Right atrium auricular region (tissue), 2 donors: ENCODE results near the gene LRRC7. TPM values are rescaled to one million over a fixed set of nuclear protein-coding genes. Genes with fewer than 3 reads are reported as not detected.
"Not testable (repeated sequence)": the region's sequence is repeated elsewhere in the genome, so short reads cannot be mapped to it uniquely, and the experiment has no call there.

ENCODE experiments used
- DNase-seq: peaks from one replicate; pipeline ENCODE4 v3.0.0-alpha.2; 2019; ENCODE audit warnings: low spot score
- H3K27ac ChIP-seq, 2 donors: fragments of 200-600 bp; sonication (generic); 1 replicate in 1 of 2; 2 replicates in 1 of 2; pipeline ENCODE4 v1.5.1; 2016 to 2019
- H3K27me3 ChIP-seq, 2 donors: fragments of 200-600 bp; sonication (generic); one replicate each; pipeline versions ENCODE4 v1.5.1 to v1.6.0; 2017 to 2019
- H3K36me3 ChIP-seq: fragments of 200-600 bp; sonication (generic); one replicate; pipeline ENCODE4 v1.5.1; 2016
- H3K4me1 ChIP-seq, 2 donors: fragments of 200-600 bp; sonication (generic); one replicate each; pipeline versions ENCODE4 v1.5.1 to v1.6.0; 2017 to 2019
- H3K4me3 ChIP-seq, 2 donors: fragments of 200-600 bp; sonication (generic); 1 replicate in 1 of 2; 2 replicates in 1 of 2; pipeline ENCODE4 v1.5.1; 2017 to 2019; ENCODE audit warnings: mild to moderate bottlenecking in 1 of 2, moderate library complexity in 1 of 2
- H3K9me3 ChIP-seq, 2 donors: fragments of 200-600 bp; sonication (generic); one replicate each; pipeline ENCODE4 v1.5.1; 2019
- total RNA-seq, 2 donors: library from RNA; depleted of rRNA; stranded (reverse); fragments of >200 nt; gene quantifications; one replicate each; pipeline ENCODE4 v1.1.0, GENCODE V29; 2016
- TF ChIP-seq, protein P1 (sequence below), 2 donors: fragments of 200-600 bp; sonication (generic); IDR thresholded peaks; one replicate each; pipeline ENCODE4 v1.5.1; 2019; ENCODE audit warnings: antibody characterized with exemption in 2 of 2

LRRC7 gene
- total RNA-seq, 2 donors from 2014 or later = 0.75 to 14.3 TPM

DNA sequence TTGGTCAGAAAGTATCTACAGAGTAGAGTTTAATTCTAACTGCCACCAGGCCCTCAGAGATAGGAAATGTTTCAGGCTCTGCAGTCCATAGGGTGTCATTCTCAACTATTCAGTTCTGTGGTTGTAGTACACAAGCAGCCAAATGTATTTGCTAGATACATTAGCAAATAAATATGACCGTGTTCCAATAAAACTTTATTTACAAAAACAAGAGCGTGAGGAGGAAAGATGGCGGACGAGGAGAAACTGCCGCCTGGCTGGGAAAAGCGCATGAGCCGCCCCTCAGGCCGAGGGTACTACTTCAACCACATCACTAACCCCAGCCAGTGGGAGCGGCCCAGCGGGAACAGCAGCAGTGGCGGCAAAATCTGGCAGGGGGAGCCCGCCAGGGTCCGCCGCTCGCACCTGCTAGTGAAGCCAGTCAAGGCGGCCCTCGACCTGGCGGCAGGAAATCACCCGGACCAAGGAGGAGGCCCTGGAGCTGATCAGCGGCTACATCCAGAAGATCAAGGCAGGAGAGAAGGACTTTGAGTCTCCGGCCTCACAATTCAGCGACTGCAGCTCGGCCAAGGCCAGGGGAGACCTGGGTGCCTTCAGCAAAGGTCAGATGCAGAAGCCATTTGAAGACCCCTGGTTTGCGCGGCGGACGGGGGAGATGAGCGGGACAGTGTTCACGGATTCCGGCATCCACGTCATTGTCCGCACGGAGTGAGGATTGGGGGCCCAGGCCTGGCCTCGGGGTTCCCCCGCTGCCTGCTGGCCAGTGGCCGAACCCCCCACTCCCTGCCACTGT, 351.6 kb downstream of the LRRC7 start:
- no peaks in the 10 kb centered on the region for H3K36me3 ChIP-seq
- H3K4me1 ChIP-seq = peaks cover 0 to 6% of the 10 kb centered on the region in 2 donors
- no peak overlapping the region for H3K27ac ChIP-seq
- H3K9me3 ChIP-seq = no peaks in the 10 kb centered on the region
- H3K4me3 ChIP-seq = no peak overlapping the region
- no peak for DNase-seq
- TF ChIP-seq, protein P1, sequence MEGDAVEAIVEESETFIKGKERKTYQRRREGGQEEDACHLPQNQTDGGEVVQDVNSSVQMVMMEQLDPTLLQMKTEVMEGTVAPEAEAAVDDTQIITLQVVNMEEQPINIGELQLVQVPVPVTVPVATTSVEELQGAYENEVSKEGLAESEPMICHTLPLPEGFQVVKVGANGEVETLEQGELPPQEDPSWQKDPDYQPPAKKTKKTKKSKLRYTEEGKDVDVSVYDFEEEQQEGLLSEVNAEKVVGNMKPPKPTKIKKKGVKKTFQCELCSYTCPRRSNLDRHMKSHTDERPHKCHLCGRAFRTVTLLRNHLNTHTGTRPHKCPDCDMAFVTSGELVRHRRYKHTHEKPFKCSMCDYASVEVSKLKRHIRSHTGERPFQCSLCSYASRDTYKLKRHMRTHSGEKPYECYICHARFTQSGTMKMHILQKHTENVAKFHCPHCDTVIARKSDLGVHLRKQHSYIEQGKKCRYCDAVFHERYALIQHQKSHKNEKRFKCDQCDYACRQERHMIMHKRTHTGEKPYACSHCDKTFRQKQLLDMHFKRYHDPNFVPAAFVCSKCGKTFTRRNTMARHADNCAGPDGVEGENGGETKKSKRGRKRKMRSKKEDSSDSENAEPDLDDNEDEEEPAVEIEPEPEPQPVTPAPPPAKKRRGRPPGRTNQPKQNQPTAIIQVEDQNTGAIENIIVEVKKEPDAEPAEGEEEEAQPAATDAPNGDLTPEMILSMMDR (IDR thresholded peaks at IDR 0.05) = no peak
- H3K27me3 ChIP-seq = no peaks in the 10 kb centered on the region

DNA sequence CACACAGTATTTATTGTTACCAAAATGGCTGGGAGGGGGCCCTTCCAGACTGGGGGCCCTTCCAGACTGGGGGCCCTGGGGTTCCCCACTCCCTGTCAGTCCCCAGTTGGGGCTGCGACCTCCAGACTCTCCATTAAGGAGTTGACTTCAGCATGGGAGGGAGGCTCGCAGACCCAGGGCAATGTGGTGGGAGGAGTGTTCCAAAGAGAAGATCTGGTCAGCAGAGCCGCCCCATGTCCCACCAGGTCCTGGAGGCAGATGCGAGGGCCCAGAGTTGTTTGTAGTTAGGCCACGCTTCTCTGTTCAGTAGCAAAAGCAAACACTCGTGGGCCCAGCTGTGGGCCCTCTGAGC, 352.2 kb downstream of the LRRC7 start:
- DNase-seq = no peak

DNA sequence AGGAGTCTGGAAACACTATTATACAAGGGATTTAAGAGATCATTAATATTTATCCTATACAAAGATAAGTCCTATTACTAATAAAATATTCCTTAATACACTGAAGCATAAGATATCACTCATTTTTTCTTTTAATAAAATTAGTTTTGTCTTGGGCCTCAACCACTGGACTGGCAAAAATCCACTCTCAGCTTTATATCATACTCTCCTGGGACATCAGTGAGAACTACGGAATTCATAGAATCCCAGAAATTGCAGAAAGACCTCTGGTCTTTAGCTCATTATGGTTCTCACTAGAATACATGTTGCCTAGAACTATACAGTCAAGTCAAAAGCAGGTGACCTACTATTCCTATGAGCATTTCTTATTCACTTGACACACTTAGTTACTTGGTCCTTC, 352.7 kb downstream of the LRRC7 start:
- H3K4me3 ChIP-seq = no peak overlapping the region
- no peak for DNase-seq
- H3K36me3 ChIP-seq = no peaks in the 10 kb centered on the region
- no peak overlapping the region for H3K27ac ChIP-seq
- no peaks in the 10 kb centered on the region for H3K4me1 ChIP-seq
- H3K27me3 ChIP-seq = no peaks in the 10 kb centered on the region
- no peaks in the 10 kb centered on the region for H3K9me3 ChIP-seq
- TF ChIP-seq, protein P1 (IDR thresholded peaks at IDR 0.05) = no peak

More for the DNA sequence above, 352.2 kb downstream of the LRRC7 start:
- Histone ChIP-seq H3K4me1 (peaks cover 0 to 2% of the 10 kb centered on the region in 2 donors), H3K4me3 (no peak overlapping the region), H3K9me3 (no peaks in the 10 kb centered on the region), H3K36me3 (no peaks in the 10 kb centered on the region), H3K27me3 (no peaks in the 10 kb centered on the region), H3K27ac (no peak overlapping the region)
- TF ChIP-seq, protein P1 (IDR thresholded peaks at IDR 0.05) = no peak

- Histone ChIP-seq H3K9me3 (no peaks in the 10 kb centered on the region), H3K4me3 (no peak overlapping the region), H3K36me3 (no peaks in the 10 kb centered on the region), H3K27ac (no peak overlapping the region), H3K4me1 (no peaks in the 10 kb centered on the region), H3K27me3 (no peaks in the 10 kb centered on the region)
- no peak for DNase-seq
- TF ChIP-seq, protein P1 (IDR thresholded peaks at IDR 0.05) = no peak
Observed at GRCh38 chr1:69921486-69921885, 353.8 kb downstream of the LRRC7 start.

DNA sequence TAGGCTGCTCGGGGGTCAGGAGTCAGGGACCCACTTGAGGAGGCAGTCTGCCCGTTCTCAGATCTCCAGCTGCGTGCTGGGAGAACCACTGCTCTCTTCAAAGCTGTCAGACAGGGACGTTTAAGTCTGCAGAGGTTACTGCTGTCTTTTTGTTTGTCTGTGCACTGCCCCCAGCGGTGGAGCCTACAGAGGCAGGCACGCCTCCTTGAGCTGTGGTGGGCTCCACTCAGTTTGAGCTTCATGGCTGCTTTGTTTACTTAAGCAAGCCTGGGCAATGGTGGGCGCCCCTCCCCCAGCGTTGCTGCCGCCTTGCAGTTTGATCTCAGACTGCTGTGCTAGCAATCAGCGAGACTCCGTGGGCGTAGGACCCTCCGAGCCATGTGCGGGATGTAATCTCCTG, 360.5 kb downstream of the LRRC7 start:
- not testable (repeated sequence) for H3K9me3 ChIP-seq, H3K36me3 ChIP-seq, H3K27ac ChIP-seq, DNase-seq, H3K4me1 ChIP-seq, H3K27me3 ChIP-seq, H3K4me3 ChIP-seq

- no peak overlapping the region for H3K4me3 ChIP-seq
- TF ChIP-seq, protein P1 (IDR thresholded peaks at IDR 0.05) = no peak
- H3K36me3 ChIP-seq = no peaks in the 10 kb centered on the region
- DNase-seq = no peak
- H3K27ac ChIP-seq = no peak overlapping the region
- no peaks in the 10 kb centered on the region for H3K27me3 ChIP-seq
- H3K4me1 ChIP-seq = no peaks in the 10 kb centered on the region
- no peaks in the 10 kb centered on the region for H3K9me3 ChIP-seq
Observed at GRCh38 chr1:69929308-69930057, 361.8 kb downstream of the LRRC7 start.
